K562 (cell line): ENCODE results near the gene C9orf50. TPM values are rescaled to one million over a fixed set of nuclear protein-coding genes. Genes with fewer than 3 reads are reported as not detected.

ENCODE experiments used
- CBFA2T2 ChIP-seq: fragments of 450-650 bp; conservative IDR thresholded peaks from 2 replicates; pipeline ENCODE4 v1.6.1; 2017; ENCODE audit warnings: mild to moderate bottlenecking
- CREB3 ChIP-seq: fragments of 450-650 bp; conservative IDR thresholded peaks from 2 replicates; pipeline ENCODE4 v1.6.1; 2016; ENCODE audit warnings: missing genetic modification characterization, low read depth, mild to moderate bottlenecking, missing compliant biosample characterization, moderate library complexity
- CREB3L1 ChIP-seq: fragments of 450-650 bp; IDR thresholded peaks from 2 replicates; pipeline ENCODE4 v1.6.1; 2014; ENCODE audit warnings: low read depth, mild to moderate bottlenecking, moderate library complexity, borderline replicate concordance
- CXXC5 ChIP-seq: fragments of 250-450 bp; sonication (Bioruptor Pico); IDR thresholded peaks from 2 replicates; pipeline ENCODE4 v1.8.0; 2022; ENCODE audit warnings: inconsistent platforms, mild to moderate bottlenecking, moderate library complexity
- DLX4 ChIP-seq: fragments of 250-450 bp; sonication (Bioruptor Pico); IDR thresholded peaks from 2 replicates; pipeline ENCODE4 v1.6.1; 2021; ENCODE audit warnings: mild to moderate bottlenecking
- E2F8 ChIP-seq: fragments of 450-650 bp; IDR thresholded peaks from 2 replicates; pipeline ENCODE4 v1.7.1; 2018; ENCODE audit warnings: mild to moderate bottlenecking, low read depth; ENCODE audit not compliant: partially characterized antibody
- GATAD2B ChIP-seq: fragments of 450-650 bp; IDR thresholded peaks from 2 replicates; pipeline ENCODE4 v1.6.1; 2017; ENCODE audit warnings: mild to moderate bottlenecking, borderline replicate concordance
- KAT2B ChIP-seq: IDR thresholded peaks from one replicate; pipeline ENCODE4 v1.6.1; 2012; ENCODE audit warnings: low read depth, mild to moderate bottlenecking, control low read depth, inconsistent platforms, low read length, moderate library complexity
- KDM1A ChIP-seq, 2 experiments: fragments of 450-650 bp; IDR thresholded peaks; 2 replicates each; pipeline ENCODE4 v1.6.1; 2016; ENCODE audit warnings: mild to moderate bottlenecking in 2 of 2
- NELFE ChIP-seq: IDR thresholded peaks from 2 replicates; pipeline ENCODE4 v1.6.1; 2011; ENCODE audit warnings: mild to moderate bottlenecking; ENCODE audit not compliant: insufficient read depth, insufficient read length
- PREB ChIP-seq: sonication (generic); formaldehyde crosslinking; IDR thresholded peaks from 2 replicates; pipeline ENCODE4 v1.8.1; 2023; ENCODE audit warnings: mild to moderate bottlenecking, missing genetic modification reagents
- SMAD4 ChIP-seq: fragments of 250-450 bp; sonication (Bioruptor Pico); conservative IDR thresholded peaks from 2 replicates; pipeline ENCODE4 v1.8.0; 2021; ENCODE audit warnings: inconsistent platforms, mild to moderate bottlenecking, moderate library complexity
- SMC3 ChIP-seq: conservative IDR thresholded peaks from 2 replicates; pipeline ENCODE4 v1.6.1; 2011; ENCODE audit warnings: low read depth, low read length, improper control_type of control experiment; ENCODE audit not compliant: insufficient read depth
- TARDBP ChIP-seq: fragments of 450-650 bp; IDR thresholded peaks from 2 replicates; pipeline ENCODE4 v1.6.1; 2016
- XRCC3 ChIP-seq: fragments of 450-650 bp; IDR thresholded peaks from 2 replicates; pipeline ENCODE4 v1.6.1; 2017; ENCODE audit warnings: mild to moderate bottlenecking, moderate library complexity
- ZFP91 ChIP-seq: sonication (generic); formaldehyde crosslinking; IDR thresholded peaks from 2 replicates; pipeline ENCODE4 v1.8.0; 2022; ENCODE audit warnings: mild to moderate bottlenecking, missing genetic modification reagents
- ZFX ChIP-seq: sonication (generic); formaldehyde crosslinking; IDR thresholded peaks from 2 replicates; pipeline ENCODE4 v1.8.0; 2022; ENCODE audit warnings: mild to moderate bottlenecking, missing genetic modification reagents, moderate library complexity
- ZNF121 ChIP-seq: sonication (generic); formaldehyde crosslinking; conservative IDR thresholded peaks from 2 replicates; pipeline ENCODE4 v1.8.0; 2022; ENCODE audit warnings: missing genetic modification reagents
- polyA plus RNA-seq, 8 experiments: library from polyadenylated mRNA; depleted of rRNA in 4 of 8; stranded (reverse) in 5 of 8; unstranded in 3 of 8; fragments of >200 nt; fragmentation: Nextera tagmentation in 2 of 8; fragmentation: Illumina TruSeq in 1 of 8; extraction: Ambion mirVana in 2 of 8; extraction: Trizol in 1 of 8; gene quantifications; 2 replicates each; pipeline versions ENCODE4 v1.2.1 to v1.2.3, GENCODE V29; 2011 to 2014; ENCODE audit warnings: inconsistent platforms in 1 of 8, missing spikeins in 1 of 8
- total RNA-seq, 7 experiments: library from RNA; depleted of rRNA in 6 of 7; stranded (reverse); fragments of >200 nt in 6 of 7; fragmentation: Illumina TruSeq in 2 of 7; extraction: Trizol in 2 of 7; gene quantifications; 2 replicates each; pipeline versions ENCODE4 v1.2.1 to v1.2.3, GENCODE V29; 2011 to 2021; ENCODE audit warnings: low replicate concordance in 1 of 7

C9orf50 gene
- total and polyA plus RNA-seq, 9 of the 15 experiments (the other 6 are each of a cell fraction or from before 2014, with no cell fraction given): not detected

GRCh38 chr9:129610473-129611306 is 10.2 kb downstream of the C9orf50 start (continued):
- no peak for TF ChIP-seq E2F8
- 0 out of 2 replicates have a peak, but pooled peaks have one; percentile 26 for TF ChIP-seq CREB3L1
- TF ChIP-seq KDM1A (IDR thresholded peaks at IDR 0.05): no peak
- no peak for TF ChIP-seq NELFE
- TF ChIP-seq XRCC3: no peak
- TF ChIP-seq KAT2B: no peak
- TF ChIP-seq TARDBP: no peak
- no peak for TF ChIP-seq CBFA2T2
- TF ChIP-seq PREB: no peak
- TF ChIP-seq CREB3 (tag): no peak
- TF ChIP-seq ZFX (CRISPR knock-in tag): no peak
- TF ChIP-seq GATAD2B: peak; percentile 94
- TF ChIP-seq CXXC5 (CRISPR knock-in tag): peak; percentile 76
- TF ChIP-seq SMC3: peak; percentile 96
- peak; percentile 56 for TF ChIP-seq SMAD4 (CRISPR knock-in tag)
- no peak for TF ChIP-seq DLX4 (CRISPR knock-in tag)
- TF ChIP-seq ZFP91 (CRISPR knock-in tag): no peak
- TF ChIP-seq ZNF121 (CRISPR knock-in tag): no peak
